ENCODE measurements around the gene ARID1B.

GRCh38 chr6:157239148-157239547 lies 462.0 kb downstream of the ARID1B start:
- TF ChIP-seq CTCF (conservative IDR thresholded peaks at IDR 0.05; ENCODE audit: low read length), result no peak
- TF ChIP-seq EZH2phosphoT487 (IDR thresholded peaks at IDR 0.05; ENCODE audit: borderline replicate concordance, low read depth, low read length), result no peak

Measured in OCI-LY7 (cell line).